Measurements from ENCODE around the gene CTSZ. TPM values are rescaled to one million over a fixed set of nuclear protein-coding genes. Genes with fewer than 3 reads are reported as not detected.
"Not testable (repeated sequence)": the region's sequence is repeated elsewhere in the genome, so short reads cannot be mapped to it uniquely, and the experiment has no call there.

CTSZ gene
- total and polyA plus RNA-seq, 8 donors = 35.3 to 134 (median 56.2) TPM

DNA sequence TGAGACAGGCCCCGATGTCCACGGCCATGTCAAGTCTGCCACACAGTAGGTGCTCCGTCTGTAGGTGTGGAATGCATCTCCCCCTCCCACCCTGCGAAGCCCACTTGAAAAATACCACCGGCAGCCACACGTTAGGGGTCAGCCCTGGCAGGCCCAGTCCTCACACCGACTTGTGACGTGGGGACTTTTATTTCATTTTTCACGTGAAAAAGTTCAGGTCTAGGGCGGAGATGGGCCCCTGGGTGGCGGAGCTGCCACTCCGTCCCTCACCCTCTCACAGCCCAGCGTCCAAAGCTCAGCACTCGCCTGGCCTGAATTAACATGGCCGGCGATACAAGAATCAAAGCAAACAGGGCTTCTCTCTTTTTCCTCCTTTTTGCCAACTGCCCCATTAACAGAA lies 8.4 kb upstream of the CTSZ start:
- Histone ChIP-seq H3K27ac (no peak overlapping the region), H3K4me3 (no peak overlapping the region), H3K36me3 (no peaks in the 10 kb centered on the region), H3K4me1 (peaks cover 0 to 23% (median 13%) of the 10 kb centered on the region in 4 donors), H3K9me3 (no peaks in the 10 kb centered on the region), H3K27me3 (no peaks in the 10 kb centered on the region)
- intact Hi-C loops (cut with DNase I; ENCODE audit: low total_unique reads) = no loop called here
- 81 to 87% (median 82%) methylated on average over 16 of the region's 16 CpGs for WGBS, 5 donors
- DNase-seq = no peak
- TF ChIP-seq EP300 (IDR thresholded peaks at IDR 0.05) (no peak), CTCF (IDR thresholded peaks at IDR 0.05) (no peak), POLR2A (IDR thresholded peaks at IDR 0.05) (no peak), POLR2AphosphoS5 (IDR thresholded peaks at IDR 0.05) (no peak)

DNA sequence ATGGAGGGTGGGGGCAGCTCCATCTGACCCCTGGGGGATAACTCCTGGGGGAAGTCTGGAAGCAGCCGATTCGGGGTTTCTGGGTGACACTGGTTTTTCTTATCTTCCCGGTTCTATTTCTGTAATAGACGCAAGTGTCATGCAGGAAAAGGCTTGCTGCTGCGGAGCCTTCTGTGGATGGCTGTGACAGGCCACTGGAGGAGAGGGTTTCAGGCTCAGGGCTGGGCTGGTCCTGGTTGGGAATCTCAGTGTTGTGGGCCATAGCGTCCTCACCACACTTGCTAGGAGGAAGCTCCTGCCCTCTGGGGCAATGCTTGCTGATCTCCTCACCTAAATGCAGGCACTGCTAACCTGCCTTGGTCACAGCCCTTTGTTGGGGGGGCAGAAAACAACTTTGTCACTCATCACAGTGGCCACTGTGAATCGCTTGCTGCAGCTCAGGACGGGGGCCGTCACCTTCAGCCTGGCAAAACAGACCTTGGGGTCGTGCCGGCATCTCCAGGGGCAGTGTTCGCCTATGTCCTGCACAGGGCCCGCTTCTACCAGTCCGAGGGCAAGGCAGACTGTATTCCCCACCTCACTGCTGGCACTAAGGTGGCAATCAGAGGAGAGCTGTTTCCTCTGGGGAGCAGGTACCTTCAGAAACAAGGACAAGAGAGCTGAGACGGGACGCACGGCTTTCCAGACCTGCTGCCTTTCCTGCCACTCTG lies 7.8 kb upstream of the CTSZ start:
- H3K27ac ChIP-seq = no peak overlapping the region
- intact Hi-C loops (cut with DNase I; ENCODE audit: low total_unique reads) = no loop called here
- H3K9me3 ChIP-seq = no peaks in the 10 kb centered on the region
- H3K36me3 ChIP-seq = no peaks in the 10 kb centered on the region
- WGBS, 5 donors = 86 to 96% (median 90%) methylated on average over 11 to 17 of the region's 17 CpGs
- TF ChIP-seq EP300 (IDR thresholded peaks at IDR 0.05) = no peak
- H3K4me1 ChIP-seq = peaks cover 0 to 25% (median 18%) of the 10 kb centered on the region in 4 donors
- no peak overlapping the region for H3K4me3 ChIP-seq
- no peak for DNase-seq
- no peaks in the 10 kb centered on the region for H3K27me3 ChIP-seq

DNA sequence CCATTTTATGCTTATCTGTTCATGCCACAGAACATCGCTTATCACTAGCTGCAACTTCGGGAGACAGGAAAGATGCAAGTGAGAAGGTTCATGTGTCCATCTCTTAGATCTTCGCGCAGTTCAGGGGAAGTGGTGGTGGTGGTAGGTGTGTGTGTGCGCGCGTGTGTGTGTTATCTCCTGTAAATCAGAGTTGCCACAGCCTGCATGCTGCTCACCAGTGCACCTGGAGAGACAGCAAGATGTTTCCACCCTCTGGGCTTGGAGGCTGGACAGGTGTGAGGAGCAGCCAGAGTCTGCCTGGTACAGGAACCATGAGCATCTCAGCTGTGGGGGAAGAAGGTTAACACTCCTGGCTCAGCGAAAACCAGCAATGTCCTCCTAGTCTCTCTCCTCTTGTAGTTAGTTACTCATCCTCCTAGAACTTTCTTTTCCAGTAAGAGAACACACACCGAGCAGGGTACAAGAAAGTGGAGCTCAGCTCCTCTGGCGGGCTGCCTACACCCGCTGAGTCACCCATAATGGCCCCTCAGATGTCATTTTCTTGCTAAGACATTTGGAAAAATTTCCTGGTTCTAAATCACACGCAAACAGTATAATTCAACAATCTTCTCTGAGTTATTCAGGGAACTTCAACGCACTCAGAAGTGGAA lies 7.0 kb upstream of the CTSZ start:
- no peak overlapping the region for H3K27ac ChIP-seq
- peaks cover 0 to 26% (median 18%) of the 10 kb centered on the region in 4 donors for H3K4me1 ChIP-seq
- WGBS, 5 donors = 70 to 72% (median 70%) methylated on average over 13 of the region's 13 CpGs
- H3K36me3 ChIP-seq = no peaks in the 10 kb centered on the region
- H3K4me3 ChIP-seq = no peak overlapping the region
- DNase-seq = no peak
- no peak for TF ChIP-seq CTCF (IDR thresholded peaks at IDR 0.05)
- no peak for TF ChIP-seq POLR2A (IDR thresholded peaks at IDR 0.05)
- TF ChIP-seq POLR2AphosphoS5 (IDR thresholded peaks at IDR 0.05) = no peak
- no peak for TF ChIP-seq EP300 (IDR thresholded peaks at IDR 0.05)
- intact Hi-C loops (cut with DNase I; ENCODE audit: low total_unique reads) = no loop called here
- no peaks in the 10 kb centered on the region for H3K9me3 ChIP-seq
- no peaks in the 10 kb centered on the region for H3K27me3 ChIP-seq

GRCh38 chr20:59013031-59013951 lies 6.2 kb upstream of the CTSZ start:
- no peaks in the 10 kb centered on the region for H3K9me3 ChIP-seq
- H3K27me3 ChIP-seq = no peaks in the 10 kb centered on the region
- H3K36me3 ChIP-seq = no peaks in the 10 kb centered on the region
- no peak overlapping the region for H3K27ac ChIP-seq
- H3K4me3 ChIP-seq = no peak overlapping the region
- no peak for TF ChIP-seq POLR2A (IDR thresholded peaks at IDR 0.05)
- no peak for TF ChIP-seq POLR2AphosphoS5 (IDR thresholded peaks at IDR 0.05)
- no peak for TF ChIP-seq EP300 (IDR thresholded peaks at IDR 0.05)
- no peak for TF ChIP-seq CTCF (IDR thresholded peaks at IDR 0.05)
- DNase-seq = peak in 1 of 2 donors; percentile 11
- peaks cover 0 to 28% (median 19%) of the 10 kb centered on the region in 4 donors for H3K4me1 ChIP-seq
- 83 to 91% (median 88%) methylated on average over 17 of the region's 17 CpGs for WGBS, 5 donors
- intact Hi-C loops (cut with DNase I; ENCODE audit: low total_unique reads) = no loop called here

DNA sequence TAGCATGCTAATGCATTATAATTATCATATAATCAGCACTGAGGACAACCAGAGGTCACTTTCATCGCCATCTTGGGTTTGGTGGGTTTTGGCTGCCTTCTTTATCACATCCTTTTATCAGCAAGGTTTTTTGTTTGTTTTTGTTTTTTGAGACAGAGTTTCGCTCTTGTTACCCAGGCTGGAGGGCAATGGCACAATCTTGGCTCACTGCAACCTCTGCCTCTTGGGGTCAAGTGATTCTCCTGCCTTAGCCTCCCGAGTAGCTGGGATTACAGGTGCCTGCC lies 4.8 kb upstream of the CTSZ start:
- H3K9me3 ChIP-seq; H3K4me3 ChIP-seq; DNase-seq; H3K27me3 ChIP-seq; H3K36me3 ChIP-seq; H3K27ac ChIP-seq; intact Hi-C loops (cut with DNase I; ENCODE audit: low total_unique reads): not testable (repeated sequence)
- WGBS, 5 donors = 86 to 92% (median 90%) methylated on average over 3 of the region's 3 CpGs
- H3K4me1 ChIP-seq = peaks cover 8 to 38% (median 27%) of the 10 kb centered on the region in 4 donors
